HG02870 (cell line): ENCODE results near the gene VWCE.

Source experiments
- ATAC-seq: cut with Tn5 transposase; IDR thresholded peaks from one replicate; pipeline ENCODE4 v1.9.1; 2021; ENCODE audit warnings: mild to moderate bottlenecking, moderate library complexity; ENCODE audit not compliant: unreplicated experiment

The VWCE gene, protein sequence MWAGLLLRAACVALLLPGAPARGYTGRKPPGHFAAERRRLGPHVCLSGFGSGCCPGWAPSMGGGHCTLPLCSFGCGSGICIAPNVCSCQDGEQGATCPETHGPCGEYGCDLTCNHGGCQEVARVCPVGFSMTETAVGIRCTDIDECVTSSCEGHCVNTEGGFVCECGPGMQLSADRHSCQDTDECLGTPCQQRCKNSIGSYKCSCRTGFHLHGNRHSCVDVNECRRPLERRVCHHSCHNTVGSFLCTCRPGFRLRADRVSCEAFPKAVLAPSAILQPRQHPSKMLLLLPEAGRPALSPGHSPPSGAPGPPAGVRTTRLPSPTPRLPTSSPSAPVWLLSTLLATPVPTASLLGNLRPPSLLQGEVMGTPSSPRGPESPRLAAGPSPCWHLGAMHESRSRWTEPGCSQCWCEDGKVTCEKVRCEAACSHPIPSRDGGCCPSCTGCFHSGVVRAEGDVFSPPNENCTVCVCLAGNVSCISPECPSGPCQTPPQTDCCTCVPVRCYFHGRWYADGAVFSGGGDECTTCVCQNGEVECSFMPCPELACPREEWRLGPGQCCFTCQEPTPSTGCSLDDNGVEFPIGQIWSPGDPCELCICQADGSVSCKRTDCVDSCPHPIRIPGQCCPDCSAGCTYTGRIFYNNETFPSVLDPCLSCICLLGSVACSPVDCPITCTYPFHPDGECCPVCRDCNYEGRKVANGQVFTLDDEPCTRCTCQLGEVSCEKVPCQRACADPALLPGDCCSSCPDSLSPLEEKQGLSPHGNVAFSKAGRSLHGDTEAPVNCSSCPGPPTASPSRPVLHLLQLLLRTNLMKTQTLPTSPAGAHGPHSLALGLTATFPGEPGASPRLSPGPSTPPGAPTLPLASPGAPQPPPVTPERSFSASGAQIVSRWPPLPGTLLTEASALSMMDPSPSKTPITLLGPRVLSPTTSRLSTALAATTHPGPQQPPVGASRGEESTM

GRCh38 chr11:61294717-61295595 lies at the start of gene VWCE:
TSS of gene VWCE (minus strand) at chr11:61295316. CDS start at chr11:61295037, 279 bp downstream.
- ATAC-seq: peak; percentile 53

- ATAC-seq: no peak
Observed at GRCh38 chr11:61343792-61344745, 49.0 kb upstream of the VWCE start.

DNA sequence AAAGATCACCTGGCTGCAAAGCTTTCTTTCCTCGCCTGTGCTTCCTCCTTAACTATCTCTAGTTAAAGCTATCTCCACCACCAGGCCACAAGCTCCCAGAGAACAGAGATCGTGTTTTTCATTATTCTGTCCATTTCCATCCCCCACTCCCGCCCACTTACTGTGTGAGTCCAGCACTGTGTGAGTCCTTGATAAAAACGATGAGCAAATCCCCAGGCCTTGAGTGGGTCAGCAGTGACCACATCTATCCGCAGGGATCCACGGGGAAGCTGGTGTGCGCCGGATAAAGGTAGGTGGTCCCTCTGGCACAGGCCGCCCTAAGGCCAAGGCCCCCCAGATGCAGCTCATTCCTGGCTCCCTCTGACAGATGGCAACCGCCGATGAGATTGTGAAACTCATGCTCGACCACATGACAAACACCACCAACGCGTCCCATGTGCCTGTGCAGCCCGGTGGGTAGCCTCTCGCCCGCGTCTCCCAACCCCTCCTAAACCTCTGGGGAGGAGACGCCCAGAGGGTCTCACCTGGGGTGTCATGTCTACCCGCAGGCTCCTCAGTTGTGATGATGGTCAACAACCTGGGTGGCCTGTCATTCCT lies 47.2 kb upstream of the VWCE start:
- no peak for ATAC-seq

- no peak for ATAC-seq
Observed at GRCh38 chr11:61341706-61342105, 46.6 kb upstream of the VWCE start.

DNA sequence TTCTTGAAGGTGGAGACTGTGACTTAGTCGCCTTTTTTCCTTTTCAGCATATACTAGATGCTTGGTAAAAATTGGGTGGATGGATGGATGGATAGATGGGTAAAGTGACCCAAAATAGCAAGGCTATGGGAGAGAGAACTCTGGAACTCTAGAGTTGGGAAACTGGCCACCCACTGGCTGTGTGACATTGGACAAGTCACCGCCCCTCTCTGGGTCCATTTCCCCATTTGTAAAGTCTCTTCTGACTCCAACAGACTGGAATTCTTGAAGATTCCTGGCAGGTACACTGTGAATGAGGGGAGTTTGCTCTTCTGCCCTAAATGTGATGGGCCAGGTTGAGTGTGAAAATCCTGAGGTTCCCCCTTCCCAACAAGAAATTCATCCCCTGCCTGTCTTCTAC lies 45.9 kb upstream of the VWCE start:
- ATAC-seq: no peak

- ATAC-seq: no peak
Observed at GRCh38 chr11:61339490-61339878, 44.4 kb upstream of the VWCE start.

- ATAC-seq: no peak
Observed at GRCh38 chr11:61338783-61339489, 43.8 kb upstream of the VWCE start.

DNA sequence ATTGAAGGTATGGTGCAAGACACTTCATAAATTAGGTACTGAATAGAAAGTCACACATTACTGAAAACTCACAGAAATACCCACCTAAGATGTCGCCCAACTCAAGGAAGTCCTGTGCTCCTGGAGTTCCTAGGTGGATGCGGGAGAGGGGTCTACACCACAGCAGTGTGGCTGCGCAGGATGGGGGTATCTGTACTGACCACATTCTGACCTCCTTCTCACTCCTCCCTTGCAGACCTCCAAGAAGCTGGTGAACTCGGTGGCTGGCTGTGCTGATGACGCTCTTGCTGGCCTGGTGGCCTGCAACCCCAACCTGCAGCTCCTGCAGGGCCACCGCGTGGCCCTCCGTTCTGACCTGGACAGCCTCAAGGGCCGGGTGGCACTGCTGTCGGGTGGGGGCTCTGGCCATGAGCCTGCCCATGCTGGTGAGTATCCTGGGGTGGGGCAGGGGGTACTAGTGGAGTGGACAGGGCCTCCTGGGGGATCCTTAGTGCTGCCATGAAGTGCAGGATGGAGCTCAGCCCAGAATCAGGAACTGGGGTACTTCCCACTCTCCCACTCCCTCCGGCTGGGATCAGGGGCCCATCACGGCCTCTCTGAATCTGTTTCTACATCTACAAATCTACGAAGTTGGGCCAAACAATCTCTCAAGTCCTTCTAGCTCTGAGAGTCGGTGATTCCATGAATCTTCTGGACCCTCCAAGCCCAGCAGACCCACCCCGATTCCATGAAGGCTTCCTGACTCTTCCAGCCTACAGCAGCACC lies 42.8 kb upstream of the VWCE start:
- no peak for ATAC-seq

DNA sequence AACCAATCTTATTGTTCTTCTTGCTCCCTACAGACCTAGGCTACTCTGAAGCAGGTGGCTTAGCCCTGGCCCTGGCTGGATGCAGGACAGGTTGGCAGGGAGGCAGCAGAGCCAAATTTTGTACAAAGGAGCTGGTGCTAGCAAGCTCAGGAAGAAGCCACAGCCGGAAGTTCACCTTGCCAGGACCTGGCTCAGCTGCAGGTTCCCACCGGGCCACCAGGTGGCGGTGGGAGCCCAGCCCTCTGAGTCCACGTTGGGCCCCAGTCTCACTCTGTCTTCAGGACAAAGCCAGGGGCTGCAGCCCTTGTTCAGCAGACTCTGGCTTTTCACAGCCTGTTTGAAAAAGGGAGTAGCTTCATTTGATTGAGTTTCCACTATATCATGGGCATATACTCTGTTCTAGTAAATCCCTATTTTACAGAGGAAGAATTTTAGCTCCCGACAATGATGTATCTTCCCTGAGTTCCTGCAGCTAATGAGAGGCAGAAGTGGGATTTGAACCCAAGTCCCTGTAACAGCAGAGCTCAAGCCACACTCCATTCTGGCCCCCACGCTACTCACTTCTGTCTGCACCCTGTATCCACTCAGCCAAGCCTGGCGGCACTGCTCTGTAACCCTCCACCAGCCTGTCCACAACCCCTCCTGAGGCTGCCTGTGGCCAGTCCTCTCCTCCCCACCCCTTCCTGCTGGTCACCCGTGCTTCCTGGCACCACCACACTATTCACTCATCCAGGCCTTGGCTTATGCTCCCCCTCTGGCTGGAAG lies 41.2 kb upstream of the VWCE start:
- ATAC-seq: peak; percentile 46

DNA sequence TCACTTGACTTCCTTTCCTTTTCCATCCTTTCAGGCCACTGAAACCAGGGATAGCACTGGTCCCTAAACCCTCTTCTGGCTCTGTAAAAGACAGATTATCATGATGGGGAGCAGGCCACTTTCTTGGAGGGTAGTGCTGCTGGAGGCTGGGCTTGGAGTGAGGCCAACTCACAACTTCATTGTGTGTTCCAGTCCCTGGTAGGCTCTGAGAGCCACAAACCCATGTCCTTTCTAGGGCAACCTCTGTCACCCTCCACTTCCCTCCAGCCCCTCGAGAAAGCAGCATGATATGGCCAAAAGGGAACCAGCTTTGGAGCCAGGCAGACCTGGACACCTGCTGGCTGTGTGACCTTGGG lies 40.2 kb upstream of the VWCE start:
- no peak for ATAC-seq

DNA sequence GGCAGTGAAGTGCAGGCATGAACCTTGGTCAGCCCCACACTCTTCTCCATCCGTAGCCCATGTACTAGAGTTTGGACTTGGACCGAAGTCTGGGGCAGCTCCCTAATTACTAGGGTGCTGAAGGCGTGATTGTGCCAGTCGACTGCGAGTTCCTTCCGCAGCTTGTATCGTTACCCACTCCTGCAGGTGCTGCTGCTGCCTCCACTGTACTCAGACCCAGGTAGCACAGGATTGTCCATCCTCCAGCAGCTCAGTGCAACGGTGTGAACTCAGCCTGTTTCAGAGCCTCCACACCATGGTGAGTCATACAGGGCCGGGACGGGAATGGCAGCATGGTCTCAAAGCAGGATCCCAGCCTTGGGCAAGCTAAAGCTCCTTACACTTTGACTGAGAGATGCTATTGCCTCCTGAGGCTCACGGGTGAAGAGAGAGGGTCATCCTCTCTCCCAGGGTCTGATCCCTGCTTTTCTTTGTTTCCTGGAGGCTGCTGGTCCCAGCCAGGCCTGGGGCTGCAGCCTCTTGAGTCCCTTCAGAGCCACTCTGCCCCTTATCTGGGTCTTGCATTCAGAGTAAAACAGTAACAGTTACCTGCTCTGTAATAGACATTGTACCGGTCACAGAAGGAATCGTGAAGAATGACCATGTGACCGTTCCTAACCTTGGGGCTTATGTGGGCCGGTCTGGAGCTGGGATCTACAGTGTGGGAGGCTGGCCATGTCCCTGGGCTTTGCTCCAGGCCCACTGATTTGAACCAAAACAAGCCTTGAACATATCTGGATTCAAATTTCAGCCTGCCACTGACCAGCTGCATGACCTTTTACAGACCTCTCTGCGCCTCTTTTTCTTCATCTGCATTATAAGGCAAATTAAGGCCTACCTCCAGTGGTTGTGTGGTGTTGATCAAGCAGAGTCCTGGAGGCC lies 39.6 kb upstream of the VWCE start:
- ATAC-seq: no peak

DNA sequence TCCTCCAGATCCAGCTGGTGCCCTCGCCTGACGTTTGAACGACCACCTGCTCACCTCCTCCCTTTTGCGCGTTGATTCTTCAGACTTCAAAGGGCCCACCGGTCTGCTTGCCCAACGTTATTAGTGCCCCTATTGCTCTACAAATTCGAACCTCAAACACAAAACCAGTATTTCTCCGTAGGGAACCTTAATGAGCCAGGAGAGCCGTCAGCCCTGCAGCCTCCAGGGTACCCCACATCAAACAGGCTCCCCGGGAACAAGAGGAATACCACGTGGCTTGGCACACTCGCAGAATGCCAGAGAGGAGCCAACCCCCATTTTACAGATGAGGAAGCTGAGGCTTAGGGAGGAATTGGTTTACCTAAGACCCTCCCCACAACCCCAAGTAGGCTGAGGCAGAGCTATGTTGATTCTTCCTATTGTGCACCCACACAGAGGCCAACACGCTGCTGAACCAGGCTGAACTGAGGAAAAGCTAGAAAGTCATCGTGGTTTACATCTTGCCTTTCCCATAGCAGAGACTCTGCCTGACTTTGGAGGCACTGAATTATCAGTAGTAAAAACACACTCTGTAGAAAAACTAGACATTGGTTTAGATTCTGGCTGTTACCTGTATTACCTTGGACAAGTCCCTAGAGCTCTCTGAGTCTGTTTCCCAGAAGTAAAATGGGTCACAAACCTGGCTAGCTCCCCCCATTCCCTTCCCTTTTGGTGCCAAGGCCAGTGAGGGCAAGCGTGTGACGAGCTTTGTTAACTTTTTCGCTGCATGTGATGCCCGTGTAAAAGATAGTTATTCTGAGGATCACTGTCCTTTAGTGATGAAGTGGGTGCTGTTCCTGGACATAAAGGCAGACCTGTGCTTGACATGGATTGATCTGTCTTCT lies 38.7 kb upstream of the VWCE start:
- no peak for ATAC-seq

DNA sequence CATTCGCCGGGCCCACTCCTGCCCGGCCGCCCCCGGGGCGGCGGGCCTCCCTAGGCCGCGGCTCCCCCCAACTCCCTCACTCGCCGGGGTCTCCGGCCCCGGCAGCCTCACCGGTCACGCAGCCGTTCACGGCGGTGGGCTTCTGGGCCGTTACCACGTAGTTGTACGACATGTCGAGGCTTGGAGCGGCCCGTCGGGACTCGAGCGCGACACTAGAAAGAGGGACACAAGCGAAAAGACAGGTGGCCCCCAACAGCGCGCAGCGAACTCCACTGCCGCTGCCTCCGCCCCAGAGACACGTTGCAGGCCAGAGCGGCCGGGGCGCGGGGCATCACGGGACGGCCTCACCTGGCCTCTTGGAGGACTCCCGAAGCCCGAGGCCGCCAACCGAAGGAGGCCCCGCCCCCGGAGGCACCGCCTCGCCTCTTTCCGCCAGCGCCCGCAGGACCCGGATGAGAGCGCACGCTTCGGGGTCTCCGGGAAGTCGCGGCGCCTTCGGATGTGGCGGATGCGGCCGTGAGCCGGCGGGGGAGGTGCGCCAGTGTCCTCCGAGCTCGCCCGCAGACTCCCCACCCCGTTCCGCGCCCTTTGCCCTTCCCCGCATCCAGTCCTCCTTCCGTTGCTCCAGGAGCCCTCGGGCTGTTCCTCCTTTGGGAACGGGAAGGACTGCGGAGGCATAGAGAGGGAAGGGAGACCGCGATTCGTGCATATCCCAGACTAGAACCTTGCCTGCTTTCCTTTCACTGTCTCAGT lies 37.9 kb upstream of the VWCE start, which contains the start of the genes DDB1 and TKFC:
Gene DDB1 (minus strand): TSS at position 309 of the 753 bp plus-strand sequence. CDS start 137 bp downstream, at position 172.
Gene TKFC (plus strand): TSS at position 432 of the 753 bp plus-strand sequence. CDS start 1,501 bp downstream, outside the sequence.
- peak; percentile 86 for ATAC-seq

- ATAC-seq: no peak
Observed at GRCh38 chr11:61332281-61332796, 37.2 kb upstream of the VWCE start.
